SK-N-SH (cell line): Measurements from ENCODE around the gene FRS2. TPM values are rescaled to one million over a fixed set of nuclear protein-coding genes. Genes with fewer than 3 reads are reported as not detected.

ENCODE experiments used
- CTCF ChIA-PET: fragments of 300-600, 350-600 bp; formaldehyde crosslinking; extraction: SDS; loops from one replicate; lab custom pipeline; 2021; lab: Yijun Ruan, JAX
- POLR2A ChIA-PET: fragments of 350-600 bp; sonication (Branson Sonifier 250); formaldehyde crosslinking; extraction: SDS; loops from one replicate; lab custom pipeline; 2020; ENCODE audit warnings: antibody characterized with exemption, inconsistent platforms; lab: Yijun Ruan, JAX
- DNase-seq: peaks from one replicate; pipeline ENCODE4 v3.0.0; 2012
- H2AFZ ChIP-seq: fragments of 200-600 bp; sonication (generic); 2 replicates; pipeline ENCODE4 v1.8.1; 2016; ENCODE audit warnings: antibody characterized with exemption, mild to moderate bottlenecking, low read depth
- H3F3A ChIP-seq: fragments of 200-600 bp; sonication (generic); replicated peaks from 2 replicates; pipeline ENCODE3; 2016; ENCODE audit warnings: antibody characterized with exemption, mild to moderate bottlenecking; ENCODE audit not compliant: insufficient read depth
- H3K27ac ChIP-seq, 2 experiments: fragments of 200-500 bp in 1 of 2; fragments of 200-600 bp in 1 of 2; sonication (Bioruptor generic) in 1 of 2; sonication (generic), shearing (Covaris generic) in 1 of 2; 2 replicates each; pipeline versions ENCODE4 v1.5.1 to v1.6.1; 2014 to 2016; ENCODE audit warnings: low read depth in 2 of 2, inconsistent platforms in 1 of 2, low read length in 1 of 2, mild to moderate bottlenecking in 1 of 2, mixed read lengths in 1 of 2
- H3K27me3 ChIP-seq: fragments of 200-600 bp; sonication (generic), shearing (Covaris generic); 2 replicates; pipeline ENCODE4 v1.6.1; 2016; ENCODE audit warnings: mixed run types; ENCODE audit not compliant: insufficient read depth
- H3K36me3 ChIP-seq, 2 experiments: fragments of 200-500 bp in 1 of 2; fragments of 200-600 bp in 1 of 2; sonication (Bioruptor generic) in 1 of 2; sonication (generic) in 1 of 2; replicated peaks in 1 of 2; 2 replicates each; pipeline versions ENCODE3 to v1.5.1; 2014 to 2016; ENCODE audit warnings: low read length in 1 of 2, mild to moderate bottlenecking in 1 of 2; ENCODE audit not compliant: insufficient read depth in 2 of 2, control insufficient read depth in 1 of 2
- H3K4me1 ChIP-seq, 2 experiments: fragments of 200-500 bp in 1 of 2; fragments of 200-600 bp in 1 of 2; sonication (Bioruptor generic) in 1 of 2; sonication (generic), shearing (Covaris generic) in 1 of 2; 2 replicates each; pipeline versions ENCODE4 v1.5.1 to v1.6.1; 2014 to 2016; ENCODE audit warnings: low read depth in 1 of 2, low read length in 1 of 2, mixed run types in 1 of 2; ENCODE audit not compliant: insufficient read depth in 2 of 2, control insufficient read depth in 1 of 2
- H3K4me2 ChIP-seq: fragments of 200-600 bp; sonication (generic), shearing (Covaris generic); 2 replicates; pipeline ENCODE4 v1.6.1; 2017; ENCODE audit warnings: mixed run types
- H3K4me3 ChIP-seq, 2 experiments: fragments of 200-500 bp in 1 of 2; fragments of 200-600 bp in 1 of 2; sonication (Bioruptor generic) in 1 of 2; sonication (generic), shearing (Covaris generic) in 1 of 2; 2 replicates each; pipeline versions ENCODE4 v1.5.1 to v1.8.1; 2014 to 2016; ENCODE audit warnings: low read depth in 2 of 2, inconsistent platforms in 1 of 2, low read length in 1 of 2, mild to moderate bottlenecking in 1 of 2, mixed read lengths in 1 of 2, moderate library complexity in 1 of 2
- H3K79me2 ChIP-seq: fragments of 200-600 bp; sonication (generic); 2 replicates; pipeline ENCODE4 v1.8.1; 2017; ENCODE audit warnings: mild to moderate bottlenecking; ENCODE audit not compliant: insufficient read depth
- H3K9ac ChIP-seq: fragments of 200-600 bp; sonication (generic); 2 replicates; pipeline ENCODE4 v1.6.1; 2017; ENCODE audit warnings: mixed run types
- H3K9me2 ChIP-seq: fragments of 200-600 bp; sonication (generic); 2 replicates; pipeline ENCODE4 v1.6.1; 2017; ENCODE audit warnings: mixed run types
- H3K9me3 ChIP-seq: fragments of 200-600 bp; sonication (generic); 2 replicates; pipeline ENCODE4 v1.6.1; 2017; ENCODE audit warnings: mixed run types, mild to moderate bottlenecking, moderate library complexity
- H4K20me1 ChIP-seq: fragments of 200-600 bp; sonication (generic); 2 replicates; pipeline ENCODE4 v1.6.1; 2017; ENCODE audit warnings: mild to moderate bottlenecking, mixed run types; ENCODE audit not compliant: insufficient read depth
- CHD2 ChIP-seq: fragments of 150-350 bp; IDR thresholded peaks from 2 replicates; pipeline ENCODE4 v1.6.1; 2018; ENCODE audit warnings: low read length; ENCODE audit not compliant: partially characterized antibody
- CTCF ChIP-seq: fragments of 200-600 bp; sonication (generic); IDR thresholded peaks from 2 replicates; pipeline ENCODE4 v1.6.1; 2017; ENCODE audit warnings: antibody characterized with exemption, mild to moderate bottlenecking, moderate library complexity
- EP300 ChIP-seq, 2 experiments: IDR thresholded peaks; 2 replicates each; pipeline versions ENCODE4 v1.4.0 to v1.6.1; 2012; ENCODE audit warnings: borderline replicate concordance in 1 of 2, low read depth in 1 of 2, low read length in 1 of 2
- FOSL2 ChIP-seq: IDR thresholded peaks from 2 replicates; pipeline ENCODE4 v1.4.0; 2012; ENCODE audit warnings: low read depth, mild to moderate bottlenecking, moderate library complexity, borderline replicate concordance
- FOXJ3 ChIP-seq: sonication (generic); formaldehyde crosslinking; IDR thresholded peaks from 2 replicates; pipeline ENCODE4 v1.5.1; 2020; ENCODE audit warnings: mild to moderate bottlenecking, missing genetic modification reagents
- GABPA ChIP-seq: IDR thresholded peaks from 2 replicates; pipeline ENCODE4 v1.4.0; 2012; ENCODE audit warnings: low read depth, mild to moderate bottlenecking
- IRF3 ChIP-seq: fragments of 150-350 bp; IDR thresholded peaks from 2 replicates; pipeline ENCODE4 v1.6.1; 2016; ENCODE audit warnings: mild to moderate bottlenecking, low read depth, low read length
- JUND ChIP-seq: IDR thresholded peaks from 2 replicates; pipeline ENCODE4 v1.4.0; 2012
- MAX ChIP-seq: IDR thresholded peaks from 2 replicates; pipeline ENCODE4 v1.4.0; 2012; ENCODE audit warnings: low read depth
- NFIC ChIP-seq: IDR thresholded peaks from 2 replicates; pipeline ENCODE4 v1.4.0; 2012; ENCODE audit warnings: borderline replicate concordance
- NRF1 ChIP-seq: IDR thresholded peaks from 2 replicates; pipeline ENCODE4 v1.6.1; 2012; ENCODE audit warnings: low read depth, mild to moderate bottlenecking, low read length
- SMC3 ChIP-seq: IDR thresholded peaks from 2 replicates; pipeline ENCODE4 v1.6.1; 2012; ENCODE audit warnings: low read depth, low read length, improper control_type of control experiment
- TCF12 ChIP-seq: IDR thresholded peaks from 2 replicates; pipeline ENCODE4 v1.4.0; 2012
- TEAD4 ChIP-seq: IDR thresholded peaks from 2 replicates; pipeline ENCODE4 v1.4.0; 2012; ENCODE audit warnings: mild to moderate bottlenecking, borderline replicate concordance; ENCODE audit not compliant: insufficient read depth
- USF1 ChIP-seq: IDR thresholded peaks from 2 replicates; pipeline ENCODE4 v1.4.0; 2012; ENCODE audit warnings: low read depth, borderline replicate concordance
- YY1 ChIP-seq: IDR thresholded peaks from 2 replicates; pipeline ENCODE4 v1.4.0; 2012; ENCODE audit warnings: low read depth, mild to moderate bottlenecking
- ZBTB33 ChIP-seq: IDR thresholded peaks from 2 replicates; pipeline ENCODE4 v1.4.0; 2012; ENCODE audit warnings: low read depth, borderline replicate concordance
- WGBS: methylation state at CpG from one replicate; pipeline ENCODE4 v1.1.6; 2017; ENCODE audit warnings: low lambda C conversion rate; 5-methylcytosine and 5-hydroxymethylcytosine counted together
- polyA plus RNA-seq, 3 experiments: library from polyadenylated mRNA; depleted of rRNA; stranded (reverse); fragments of >200 nt; gene quantifications; 2 replicates each; pipeline ENCODE4 v1.2.3, GENCODE V29; 2012

Gene FRS2
- polyA plus RNA-seq, 1 of the 3 experiments (the other 2 are of a cell fraction), result 7.1 TPM

GRCh38 chr12:69534389-69534822, 64.2 kb downstream of the FRS2 start:
- Histone ChIP-seq H3K4me3 (no peak overlapping the region), H3K9me2 (no peaks in the 10 kb centered on the region), H3K36me3 (peaks cover 15 to 36% of the 10 kb centered on the region in 2 experiments), H3F3A (peaks cover 23% of the 10 kb centered on the region), H2AFZ (no peak overlapping the region), H3K9me3 (no peaks in the 10 kb centered on the region), H3K9ac (peak overlapping the region; percentile 18; the same call in 1 of the 2 replicates), H3K27me3 (no peaks in the 10 kb centered on the region), H3K4me1 (peaks cover 2 to 12% of the 10 kb centered on the region in 2 experiments; a peak in 3 of 4 replicates), H4K20me1 (peaks cover 10% of the 10 kb centered on the region; the same call in 1 of the 2 replicates), H3K27ac (peak overlapping the region; percentile 11 to 78; a peak in 3 of 4 replicates), H3K79me2 (peaks cover 86% of the 10 kb centered on the region), H3K4me2 (peak overlapping the region; percentile 57; the same call in 1 of the 2 replicates)
- no peak for DNase-seq
- TF ChIP-seq USF1, result peak; percentile 58; the same call in 1 of the 2 replicates
- no peak for TF ChIP-seq CTCF
- TF ChIP-seq TEAD4, result no peak
- peak; percentile 8; the same call in 1 of the 2 replicates for TF ChIP-seq FOSL2
- 0 out of 2 replicates have a peak, but pooled peaks have one; percentile 4 for TF ChIP-seq JUND
- TF ChIP-seq NFIC, result no peak
- TF ChIP-seq MAX, result peak; percentile 48; the same call in 1 of the 2 replicates
- no peak for TF ChIP-seq SMC3
- TF ChIP-seq ZBTB33, result no peak
- TF ChIP-seq TCF12, result peak; percentile 37; the same call in 1 of the 2 replicates
- TF ChIP-seq YY1, result no peak
- WGBS, result 49% methylated on average over 3 of the region's 3 CpGs
- POLR2A ChIA-PET, result no interaction called here
- CTCF ChIA-PET, result interaction anchor here (0.5 to 1.0 kb wide), 2 partner anchors 35 to 1210 kb away, joined by 3 read pairs; no protein-coding TSS in a partner anchor

- peaks cover 52% of the 10 kb centered on the region for H3K79me2 ChIP-seq
- WGBS, result 16% methylated on average over 2 of the region's 2 CpGs
- peaks cover 9% of the 10 kb centered on the region; the same call in 1 of the 2 replicates for H4K20me1 ChIP-seq
- POLR2A ChIA-PET, result no interaction called here
- CTCF ChIA-PET, result no interaction called here
- no peaks in the 10 kb centered on the region for H3K4me1 ChIP-seq
- no peak overlapping the region for H3K4me2 ChIP-seq
- H3K27me3 ChIP-seq, result no peaks in the 10 kb centered on the region
- H3K9ac ChIP-seq, result no peak overlapping the region
- H3K9me2 ChIP-seq, result no peaks in the 10 kb centered on the region
- H3K36me3 ChIP-seq, result peaks cover 4 to 34% of the 10 kb centered on the region in 2 experiments
- peak overlapping the region in 1 of 2 experiments; percentile 68; a peak in 2 of 4 replicates for H3K27ac ChIP-seq
- H2AFZ ChIP-seq, result no peak overlapping the region
- no peak overlapping the region for H3K4me3 ChIP-seq
- peaks cover 11% of the 10 kb centered on the region; the same call in 1 of the 2 replicates for H3K9me3 ChIP-seq
- H3F3A ChIP-seq, result peaks cover 18% of the 10 kb centered on the region
- no peak for DNase-seq
- no peak for TF ChIP-seq FOSL2
- TF ChIP-seq NFIC, result no peak
- no peak for TF ChIP-seq MAX
- no peak for TF ChIP-seq JUND
- TF ChIP-seq CHD2, result no peak
- TF ChIP-seq FOXJ3, result no peak
- no peak for TF ChIP-seq NRF1
- no peak for TF ChIP-seq GABPA
- no peak for TF ChIP-seq IRF3
- TF ChIP-seq EP300 (IDR thresholded peaks at IDR 0.05; ENCODE audit: borderline replicate concordance in 1 of 2, low read depth in 1 of 2, low read length in 1 of 2), result no peak
- TF ChIP-seq CTCF, result peak; percentile 49
These were observed 70.8 kb downstream of the FRS2 start for GRCh38 chr12:69540987-69541386.
